GM19328 (cell line): ENCODE results near the gene PBXIP1.

ENCODE experiments used
- ATAC-seq: cut with Tn5 transposase; IDR thresholded peaks from one replicate; pipeline ENCODE4 v1.9.1; 2021; ENCODE audit warnings: mild to moderate bottlenecking, moderate library complexity; ENCODE audit not compliant: unreplicated experiment

Gene PBXIP1

GRCh38 chr1:154973344-154974101 is 17.6 kb upstream of the PBXIP1 start:
- ATAC-seq: no peak

- ATAC-seq: no peak
Observed at GRCh38 chr1:154972517-154973343, 16.8 kb upstream of the PBXIP1 start.

- no peak for ATAC-seq
Observed at GRCh38 chr1:154972213-154972516, 16.3 kb upstream of the PBXIP1 start.

- ATAC-seq: no peak
Observed at GRCh38 chr1:154971341-154971998, 15.6 kb upstream of the PBXIP1 start.

- ATAC-seq: no peak
Observed at GRCh38 chr1:154970631-154971340, 14.9 kb upstream of the PBXIP1 start, which contains the start of gene SHC1. Gene SHC1 (minus strand): TSS chr1:154970747. CDS start chr1:154970526, 221 bp downstream.

- no peak for ATAC-seq
Observed at GRCh38 chr1:154969860-154970452, 14.1 kb upstream of the PBXIP1 start.

GRCh38 chr1:154969246-154969645 is 13.3 kb upstream of the PBXIP1 start:
- no peak for ATAC-seq

- ATAC-seq: no peak
Observed at GRCh38 chr1:154968731-154969130, 12.8 kb upstream of the PBXIP1 start.

GRCh38 chr1:154967331-154967950 is 11.5 kb upstream of the PBXIP1 start:
- no peak for ATAC-seq

GRCh38 chr1:154966111-154966510 is 10.2 kb upstream of the PBXIP1 start:
- no peak for ATAC-seq

GRCh38 chr1:154964359-154964758 is 8.5 kb upstream of the PBXIP1 start:
- ATAC-seq: no peak

- no peak for ATAC-seq
Observed at GRCh38 chr1:154963643-154964042, 7.7 kb upstream of the PBXIP1 start.

GRCh38 chr1:154962795-154963330 is 7.0 kb upstream of the PBXIP1 start:
- no peak for ATAC-seq

GRCh38 chr1:154962156-154962749 is 6.4 kb upstream of the PBXIP1 start:
- no peak for ATAC-seq

GRCh38 chr1:154961207-154962155 is 5.6 kb upstream of the PBXIP1 start, which contains the start of gene PYGO2:
Gene PYGO2 (minus strand): TSS chr1:154961782. CDS start chr1:154961576, 206 bp downstream.
- ATAC-seq: peak; percentile 70

- ATAC-seq: no peak
Observed at GRCh38 chr1:154960446-154961136, 4.7 kb upstream of the PBXIP1 start.

GRCh38 chr1:154959426-154959780 is 3.5 kb upstream of the PBXIP1 start:
- no peak for ATAC-seq
